CD1c-positive myeloid dendritic cell (primary cell): ENCODE results near the gene PLCB4.

Source experiments
- DNase-seq: peaks from one replicate; pipeline ENCODE4 v3.0.0-alpha.2; 2016; ENCODE audit errors: extremely low spot score

The PLCB4 gene

DNA sequence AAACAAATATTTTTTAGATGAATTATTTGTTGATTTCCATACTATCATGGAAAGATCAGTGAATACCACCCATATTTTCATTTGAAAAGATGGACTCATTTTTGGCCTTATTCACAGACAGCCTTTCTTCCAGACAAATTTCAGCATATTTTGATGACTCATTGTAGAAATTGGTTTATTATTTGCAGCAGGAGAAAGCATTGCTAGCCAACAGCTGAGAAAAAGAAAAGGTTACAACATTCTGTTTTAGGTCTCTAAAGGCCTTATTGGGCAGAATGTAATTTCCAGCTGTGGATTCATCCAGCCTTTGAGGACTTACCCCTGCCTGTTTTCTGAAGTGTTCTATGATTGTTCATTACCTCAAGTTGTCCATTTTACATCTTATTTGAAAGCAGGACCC, 201.9 kb downstream of the PLCB4 start:
- DNase-seq: no peak

DNA sequence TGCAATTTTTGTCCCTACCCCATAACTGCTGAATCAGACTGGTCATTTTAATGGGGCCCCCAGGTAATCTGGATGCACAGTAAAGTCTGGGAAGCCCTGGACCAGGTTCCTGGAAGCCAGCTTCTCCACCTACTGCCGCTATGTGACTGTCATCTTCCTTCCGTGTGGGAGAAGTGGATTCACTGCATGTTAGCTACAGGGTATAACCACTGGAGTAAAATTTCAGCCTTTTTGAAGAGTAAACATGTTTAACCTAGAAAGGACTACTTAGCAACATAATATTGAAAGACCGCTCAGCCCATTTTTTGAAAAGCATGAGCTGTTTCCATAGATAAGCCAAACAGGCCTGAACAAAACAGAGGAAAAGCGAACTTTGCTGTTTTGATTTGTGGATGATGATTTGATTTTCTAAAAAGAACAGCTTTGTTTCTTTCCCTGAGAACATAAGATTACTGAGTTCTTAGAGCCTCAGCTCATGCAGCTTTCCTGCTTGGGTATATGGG, 208.1 kb downstream of the PLCB4 start:
- no peak for DNase-seq

DNA sequence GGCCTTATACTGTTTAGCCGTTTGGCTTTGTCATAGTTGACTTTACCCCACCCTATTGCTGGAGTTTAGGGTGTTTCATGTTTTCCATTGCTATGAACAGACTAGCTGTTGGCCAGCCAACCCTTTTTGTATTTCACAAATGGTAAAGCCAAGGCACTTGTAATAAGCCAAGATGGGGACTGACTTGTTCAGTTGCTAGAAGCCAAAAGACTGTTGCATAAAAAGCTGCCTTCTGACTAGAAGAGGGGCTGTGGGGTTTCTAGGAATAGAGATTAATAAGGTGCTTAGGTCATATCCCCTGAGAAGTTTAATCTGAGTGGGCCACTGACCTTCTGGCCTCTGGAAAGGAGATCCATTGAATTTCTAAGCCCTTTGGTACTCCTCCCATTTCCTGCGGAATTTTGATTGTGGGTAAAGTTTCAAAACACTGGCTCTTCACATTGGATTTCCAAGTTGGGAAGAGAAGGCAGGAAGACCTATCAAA, 211.1 kb downstream of the PLCB4 start:
- no peak for DNase-seq

DNA sequence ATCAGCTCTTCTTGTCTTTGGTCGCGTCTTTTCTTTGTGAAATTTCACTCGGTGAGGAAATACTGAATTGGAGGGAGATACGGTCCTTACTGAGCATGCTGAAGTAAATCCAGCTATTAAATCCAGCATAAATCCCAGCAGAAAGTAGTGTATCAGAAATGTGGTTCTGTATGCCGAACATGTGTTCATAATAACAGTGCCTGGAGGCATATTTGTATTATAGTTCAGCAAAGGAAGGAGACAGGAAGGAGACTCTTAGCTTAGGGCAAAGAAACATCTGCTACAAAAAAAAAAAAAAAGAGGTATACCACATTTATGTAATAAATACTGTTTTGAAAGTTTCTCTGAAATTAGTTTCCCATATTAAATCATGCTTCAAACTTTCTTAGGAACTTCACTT, 211.8 kb downstream of the PLCB4 start:
- no peak for DNase-seq

DNA sequence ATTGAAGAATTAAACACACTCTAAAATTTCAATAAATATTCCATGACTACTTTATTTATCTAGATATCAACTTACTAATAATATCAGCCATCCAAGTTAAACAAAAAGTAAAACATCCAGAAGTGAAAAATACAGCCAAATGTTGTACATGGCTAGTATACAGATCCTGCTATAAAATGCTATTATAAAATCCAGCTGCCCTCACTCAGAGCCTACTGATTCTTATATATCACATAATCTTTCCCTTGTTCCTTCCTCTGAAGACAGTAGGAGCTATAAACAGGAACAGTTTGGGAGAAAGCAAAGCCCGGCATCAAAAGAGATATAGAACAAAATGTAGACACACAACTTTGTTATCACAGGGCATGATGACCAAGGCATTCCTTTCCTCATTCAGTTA, 212.9 kb downstream of the PLCB4 start:
- DNase-seq: no peak

DNA sequence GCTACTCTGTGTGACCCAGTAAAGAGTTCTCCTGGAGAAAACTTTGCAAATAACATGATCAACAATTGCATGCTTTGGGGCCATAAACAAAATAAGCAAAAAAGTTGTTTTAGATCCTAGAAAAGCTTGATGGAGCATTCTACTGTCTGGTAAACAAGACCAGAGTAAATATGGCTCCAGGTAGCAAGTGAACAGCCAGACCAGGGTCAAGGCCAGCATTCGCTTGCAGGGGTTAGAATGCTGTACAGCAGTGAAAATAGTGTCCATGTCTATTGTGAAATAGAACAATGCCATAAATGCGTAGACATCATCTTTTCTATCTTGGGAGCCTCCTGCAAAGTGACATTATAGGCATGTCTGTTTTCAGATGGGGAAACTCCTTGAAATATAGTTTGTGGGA, 216.7 kb downstream of the PLCB4 start:
- DNase-seq: no peak

DNA sequence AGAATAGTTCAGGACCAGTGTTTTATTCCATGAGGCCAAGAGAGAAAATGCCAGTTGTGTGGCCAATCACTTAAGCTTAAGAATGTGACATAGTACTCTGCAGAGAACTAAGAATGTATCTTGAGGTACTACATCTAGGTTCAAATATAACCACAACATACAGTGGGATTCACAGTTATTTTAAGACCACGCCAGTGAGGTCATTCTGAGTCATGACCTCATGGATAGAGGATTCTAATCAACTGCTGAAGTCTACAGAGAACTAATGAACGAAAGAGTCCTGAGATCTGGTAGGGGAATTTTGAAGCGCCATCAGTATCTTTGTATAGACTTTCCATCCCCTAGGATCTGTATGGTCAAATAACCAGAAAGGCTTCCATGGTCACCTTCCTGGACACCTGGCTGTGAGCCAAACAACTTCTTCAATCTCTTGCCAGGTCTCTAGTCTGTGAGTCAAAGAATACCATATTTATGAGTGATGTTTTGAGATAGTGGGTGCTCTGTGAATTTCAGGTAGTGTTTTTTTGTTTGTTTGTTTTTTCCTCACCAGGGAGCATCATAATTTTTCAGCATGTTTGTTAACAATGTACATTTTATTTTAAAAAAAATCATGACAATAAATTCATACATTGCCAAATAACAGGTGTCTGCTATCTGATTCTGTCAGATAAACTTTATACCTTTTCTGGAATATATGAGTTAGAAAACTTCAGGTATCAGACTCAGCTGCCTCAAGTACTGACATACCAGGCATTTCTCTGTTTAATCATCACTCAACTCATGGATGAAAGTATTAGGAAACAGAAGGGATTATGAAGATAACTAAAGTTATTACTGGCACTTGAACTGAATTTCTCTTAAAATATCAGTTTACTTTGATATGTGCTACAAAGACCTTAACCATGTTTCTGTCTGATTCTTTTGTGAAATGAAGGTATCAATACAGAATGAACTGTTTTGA, 217.9 kb downstream of the PLCB4 start:
- DNase-seq: no peak

DNA sequence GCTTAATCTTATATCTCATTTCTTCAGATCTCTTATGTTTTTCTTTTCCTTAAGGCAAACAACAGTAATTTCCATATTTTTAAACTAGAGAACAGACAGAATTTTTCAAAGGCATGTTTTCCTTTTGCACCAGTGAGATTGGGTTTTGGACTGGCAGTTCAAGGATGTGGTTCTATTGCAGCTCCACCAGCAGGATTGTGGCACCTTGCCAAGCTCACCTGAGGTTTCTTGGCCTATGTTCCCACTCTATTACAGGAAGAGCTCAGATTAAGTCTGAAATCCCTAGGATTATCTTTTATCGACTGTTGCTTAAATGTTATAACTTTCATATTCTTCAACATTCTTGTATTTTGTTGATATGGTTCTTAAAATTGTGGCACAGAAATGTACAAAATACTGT, 218.9 kb downstream of the PLCB4 start:
- no peak for DNase-seq

DNA sequence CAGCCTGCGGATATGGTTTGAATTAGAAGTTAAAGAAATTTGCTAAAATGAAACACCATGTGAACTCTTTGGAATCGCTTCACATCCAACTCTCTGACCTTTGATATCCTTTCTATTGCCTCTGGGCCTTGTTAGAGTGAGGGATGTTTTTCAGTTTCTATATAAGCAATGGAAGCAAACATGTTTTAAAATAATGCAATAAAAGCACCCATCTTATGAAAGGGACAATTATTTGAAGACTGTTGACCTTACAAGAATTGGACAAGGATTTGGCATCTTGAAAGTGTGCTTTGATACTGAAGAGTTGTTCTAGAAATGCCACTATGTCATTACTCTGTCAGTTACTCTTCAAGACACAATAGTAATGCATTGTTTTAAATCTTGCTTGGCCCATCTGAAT, 221.4 kb downstream of the PLCB4 start:
- DNase-seq: no peak

DNA sequence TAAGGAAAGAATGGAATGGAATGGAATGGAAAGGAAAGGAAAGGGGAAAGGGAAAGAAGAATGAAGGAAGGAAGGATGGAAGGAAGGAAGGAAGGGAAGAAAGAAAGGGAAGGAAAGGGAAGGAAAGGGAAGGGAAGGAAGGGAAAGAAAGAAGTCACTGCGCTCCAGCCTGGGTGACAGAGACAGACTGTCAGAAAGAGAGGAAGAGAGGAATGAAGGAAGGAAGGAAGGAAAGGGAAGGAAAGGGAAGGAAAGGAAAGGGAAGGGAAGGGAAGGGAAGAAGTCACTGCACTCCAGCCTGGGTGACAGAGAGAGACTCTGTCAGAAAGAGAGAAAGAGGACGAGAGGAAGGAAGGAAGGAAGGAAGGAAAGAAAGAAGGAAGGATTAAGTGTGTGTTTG, 224.3 kb downstream of the PLCB4 start:
- DNase-seq: no peak

DNA sequence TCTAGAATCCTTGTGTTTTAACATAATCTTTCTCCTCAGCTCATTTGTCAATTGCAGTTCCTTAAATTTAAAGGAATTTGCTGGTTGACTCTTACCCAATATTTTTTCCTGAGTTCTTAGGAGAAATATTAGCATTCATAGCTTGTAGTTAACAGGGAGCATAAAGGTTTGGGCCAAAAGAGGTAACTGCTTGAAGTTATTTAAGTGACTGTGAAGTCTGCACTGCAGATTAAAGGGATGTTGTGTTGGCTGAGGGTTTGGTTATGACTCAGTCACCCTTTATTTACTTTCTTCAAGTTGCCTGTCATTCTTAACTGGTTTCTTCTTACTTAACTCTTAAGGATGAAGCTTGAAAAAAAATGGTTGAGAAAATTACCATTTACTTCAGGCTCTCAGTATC, 225.2 kb downstream of the PLCB4 start:
- DNase-seq: peak; percentile 3

DNA sequence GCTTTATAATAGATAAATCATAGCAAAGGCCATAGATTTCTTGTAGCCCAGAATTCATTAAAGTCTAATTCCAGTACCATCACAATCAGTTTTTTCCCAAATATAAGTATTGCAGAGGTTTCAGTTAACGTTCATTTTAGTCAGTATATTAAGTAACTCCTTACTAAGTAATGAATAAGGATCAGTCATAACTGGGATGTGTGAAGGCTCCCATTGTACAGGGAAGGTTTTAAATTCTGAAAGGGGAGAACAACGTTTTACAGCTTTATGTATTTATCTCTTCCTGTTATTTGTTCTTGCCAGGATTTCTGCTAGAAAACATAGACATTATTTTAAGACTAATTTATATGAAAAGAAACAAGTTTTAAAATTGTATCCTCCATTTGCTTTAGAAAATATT, 230.0 kb downstream of the PLCB4 start:
- no peak for DNase-seq

DNA sequence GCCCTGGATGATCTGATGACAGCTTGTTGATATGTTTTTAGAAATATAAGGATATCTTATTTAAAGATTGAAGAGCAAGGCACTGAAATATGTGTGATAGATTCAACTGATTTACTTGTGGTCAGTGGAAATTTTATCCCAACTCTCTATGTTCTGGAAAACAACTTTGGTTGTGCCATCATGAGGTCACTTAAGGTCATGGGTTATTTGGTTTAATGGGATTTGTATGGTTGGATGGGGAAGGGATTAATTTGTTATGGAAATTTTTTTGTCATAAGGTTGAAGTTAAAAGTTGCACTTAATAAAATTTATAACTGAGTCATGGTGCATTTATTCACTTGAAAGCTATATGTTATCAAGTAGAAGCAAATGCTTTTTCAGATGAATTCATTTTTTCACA, 231.2 kb downstream of the PLCB4 start:
- no peak for DNase-seq

DNA sequence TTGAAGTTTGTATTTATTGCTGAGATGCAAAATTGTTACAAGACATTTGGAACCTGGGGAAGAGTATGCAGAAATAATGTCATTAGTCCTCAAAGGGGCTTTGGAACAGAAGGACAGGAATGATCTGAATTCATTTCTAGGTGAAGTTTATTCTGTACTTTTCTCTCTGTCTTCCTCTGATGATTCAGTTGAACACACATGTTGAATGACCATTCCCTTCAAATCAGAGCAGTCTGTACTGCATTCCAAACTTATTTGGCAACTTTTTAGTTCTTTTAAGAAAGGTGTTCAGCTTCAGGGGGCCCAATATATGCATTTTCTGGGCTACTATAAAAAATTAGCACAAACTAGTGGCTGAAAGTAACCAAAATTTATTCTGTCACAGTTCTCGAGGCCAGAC, 231.6 kb downstream of the PLCB4 start:
- no peak for DNase-seq

DNA sequence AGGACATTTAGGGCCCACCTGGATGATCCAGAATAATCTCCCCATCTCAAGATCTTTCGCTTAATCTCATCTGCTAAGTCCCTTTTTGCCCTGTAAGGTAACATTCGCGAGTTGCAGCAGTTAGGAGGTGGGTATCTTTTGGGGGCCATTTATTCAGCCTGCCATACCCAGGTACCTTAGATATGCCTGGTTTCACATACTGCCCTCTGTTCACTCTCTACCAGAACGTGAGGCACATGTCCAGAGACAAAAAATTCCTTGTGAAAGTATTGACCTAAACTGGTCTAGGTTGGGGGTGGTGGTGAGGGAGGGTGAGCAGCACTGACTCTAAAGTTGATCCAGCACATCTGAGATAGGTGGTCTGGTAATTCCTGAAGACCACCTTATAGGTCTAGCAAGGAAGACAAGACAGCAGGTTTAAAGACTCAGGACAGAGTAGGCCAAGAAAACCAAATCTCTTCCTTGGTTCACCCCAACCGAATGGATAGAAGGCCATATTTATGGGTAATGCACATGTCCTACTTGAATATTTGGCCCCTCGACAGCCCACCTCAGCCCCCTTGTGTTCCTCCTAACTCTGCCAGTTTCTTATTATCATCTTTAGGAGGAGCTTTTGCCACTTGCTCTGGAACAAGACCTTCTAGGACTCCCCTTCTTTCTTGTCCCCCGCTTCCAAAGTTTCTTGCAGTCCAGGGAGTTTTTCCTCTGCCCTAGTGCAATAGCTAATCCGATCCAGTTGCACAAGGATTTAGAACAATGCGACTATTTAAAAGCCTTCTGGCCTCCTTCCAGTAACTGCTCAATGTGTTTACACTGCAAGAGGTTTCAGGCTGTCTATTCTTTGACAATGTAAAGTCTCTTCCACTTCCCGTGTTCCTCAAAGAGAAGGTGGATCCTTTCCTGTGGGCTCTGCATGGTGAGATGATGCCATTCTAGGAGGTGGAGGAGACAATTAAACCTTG, 232.5 kb downstream of the PLCB4 start:
- DNase-seq: no peak

DNA sequence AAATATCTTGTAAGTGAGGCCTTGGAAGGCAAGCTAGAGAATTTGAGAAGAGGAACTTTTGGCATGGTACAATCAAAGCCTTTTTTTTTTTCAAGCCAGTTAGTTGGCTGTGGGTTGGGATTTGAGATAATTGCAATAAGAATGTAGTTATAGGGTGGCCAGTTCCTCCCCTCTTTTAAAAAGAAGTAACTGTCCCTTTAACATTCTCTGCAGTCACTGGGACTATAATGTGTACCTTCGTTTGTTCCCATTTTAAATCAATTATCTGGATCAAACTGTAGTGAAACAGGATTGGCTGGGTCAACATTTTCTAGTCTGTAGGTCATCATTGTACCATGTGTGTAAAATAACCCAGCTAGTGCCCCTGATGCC, 233.2 kb downstream of the PLCB4 start:
- DNase-seq: no peak

DNA sequence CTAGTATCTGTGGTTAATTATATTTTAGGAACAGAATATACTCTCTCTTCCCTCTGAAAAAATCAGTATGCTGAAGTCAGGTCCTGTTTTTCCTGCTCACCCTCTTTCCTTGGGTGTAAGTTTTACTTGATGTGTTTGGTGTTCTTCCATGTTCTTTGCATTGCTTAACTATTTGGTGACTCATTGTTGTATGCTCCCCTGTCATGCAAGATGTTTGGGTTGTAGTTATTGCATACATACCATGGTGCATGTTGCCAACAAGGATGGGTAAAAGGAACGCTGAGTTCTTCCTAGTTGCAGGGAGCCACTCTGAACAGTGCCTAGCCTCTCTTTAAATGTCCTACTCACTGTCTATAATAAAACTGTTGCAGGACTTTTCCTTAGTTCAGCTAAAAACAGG, 237.6 kb downstream of the PLCB4 start:
- peak; percentile 7 for DNase-seq

DNA sequence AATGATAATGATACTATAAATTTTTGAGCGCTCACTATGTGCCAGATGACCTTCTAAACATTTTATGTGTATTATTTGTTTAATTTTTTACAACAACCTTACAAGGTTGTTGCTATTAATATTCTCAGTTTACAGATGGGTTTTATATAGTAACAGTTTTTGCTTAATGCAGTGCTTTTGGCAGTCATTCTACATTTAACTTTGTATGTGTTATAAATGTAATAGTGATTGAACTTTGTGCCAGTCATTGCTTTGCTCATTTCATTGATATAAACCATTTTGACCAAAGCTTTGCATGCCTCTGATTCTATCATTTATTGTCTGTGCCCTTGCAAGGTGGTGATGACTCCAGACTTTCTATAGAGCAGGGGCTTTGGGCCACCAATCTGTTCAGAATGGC, 239.2 kb downstream of the PLCB4 start:
- no peak for DNase-seq

DNA sequence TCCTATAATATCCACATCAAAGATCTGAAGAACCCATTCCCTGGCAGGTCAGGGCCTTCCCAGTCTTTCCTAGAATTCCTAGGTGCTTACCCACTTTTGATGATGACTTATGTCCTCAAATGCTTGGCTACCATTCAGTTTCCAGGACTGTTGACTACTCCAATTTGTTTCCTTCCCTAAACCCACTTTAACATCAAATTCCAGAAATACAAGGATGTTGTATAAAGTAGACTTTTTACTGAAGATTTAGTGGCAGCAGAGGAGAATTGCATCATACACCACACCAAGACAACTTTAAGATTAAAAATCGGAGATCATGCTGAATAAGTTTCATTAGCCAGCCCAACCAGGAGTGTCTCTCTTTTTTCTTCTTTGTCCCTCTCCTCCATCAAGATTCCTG, 242.2 kb downstream of the PLCB4 start:
- DNase-seq: no peak

DNA sequence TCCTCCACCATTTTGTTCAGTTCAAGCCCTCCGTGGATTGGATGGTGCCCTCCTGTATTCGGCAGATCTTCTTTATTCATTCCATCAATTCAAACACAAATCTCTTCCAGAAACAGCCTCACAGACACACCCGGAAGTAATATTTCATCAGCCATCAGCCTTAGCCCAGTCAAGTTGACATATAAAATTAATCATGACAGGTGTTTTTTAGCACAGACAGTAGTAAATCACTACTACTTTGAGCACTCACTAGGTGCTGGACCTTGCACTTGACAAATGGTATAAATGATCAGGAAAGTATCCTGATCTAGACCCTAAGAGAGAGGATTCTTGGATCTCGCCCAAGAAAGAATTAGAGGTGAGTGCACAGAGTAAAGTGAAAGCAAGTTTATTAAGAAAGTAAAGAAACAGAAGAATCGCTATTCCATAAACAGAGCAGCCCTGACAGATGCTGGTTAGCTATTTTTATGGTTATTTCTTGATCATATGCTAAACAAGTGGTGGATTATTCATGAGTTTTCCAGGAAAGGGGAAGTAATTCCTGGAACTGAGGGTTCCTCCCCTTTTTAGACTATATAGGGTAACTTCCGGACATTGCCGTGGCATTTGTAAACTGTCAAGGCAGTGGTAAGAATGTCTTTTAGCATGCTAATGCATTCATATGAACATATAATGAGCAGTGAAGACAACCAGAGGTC, 250.9 kb downstream of the PLCB4 start:
- peak; percentile 70 for DNase-seq

DNA sequence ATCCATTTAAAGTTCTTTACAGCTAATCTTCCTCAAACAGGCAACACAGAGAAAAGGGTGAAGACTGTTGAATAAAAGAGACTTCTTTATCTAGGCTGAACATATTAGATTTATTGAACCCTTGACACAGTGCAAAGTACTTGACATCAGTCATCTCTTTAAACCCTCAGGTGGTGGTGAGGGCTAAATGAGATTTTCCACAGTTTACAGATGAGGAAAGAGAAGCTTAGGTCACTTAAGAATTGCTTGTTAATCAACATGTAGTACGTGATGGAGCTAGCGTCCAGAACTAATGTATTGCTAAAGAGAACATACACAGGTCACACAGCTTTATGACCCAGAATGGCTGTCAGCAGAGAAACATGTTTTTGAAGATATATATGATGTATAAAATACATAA, 252.1 kb downstream of the PLCB4 start:
- no peak for DNase-seq

DNA sequence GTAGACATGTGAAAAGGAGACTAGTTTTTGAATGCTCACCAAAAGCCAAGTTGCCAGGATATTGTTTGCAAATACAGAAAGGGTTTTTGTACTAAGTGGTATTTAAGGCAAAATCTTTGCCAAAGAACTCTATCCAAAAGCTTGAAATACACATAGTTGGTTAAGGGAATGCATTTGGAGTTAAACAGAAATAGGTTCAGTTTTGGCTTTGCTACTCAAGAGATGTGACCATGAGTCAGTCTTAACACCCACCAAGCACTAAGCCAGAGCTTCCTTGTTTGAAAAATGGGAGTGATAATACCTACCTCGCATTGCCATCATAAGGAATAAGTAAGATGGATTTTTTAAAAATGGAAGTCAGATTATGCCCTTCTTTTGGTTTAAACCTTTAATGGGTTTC, 253.8 kb downstream of the PLCB4 start:
- no peak for DNase-seq
